ENCODE results near the gene RTN4. TPM values are rescaled to one million over a fixed set of nuclear protein-coding genes. Genes with fewer than 3 reads are reported as not detected.
A peak's percentile ranks its signal among the peaks of the same experiment; 100 is the strongest.

RTN4 gene, protein sequence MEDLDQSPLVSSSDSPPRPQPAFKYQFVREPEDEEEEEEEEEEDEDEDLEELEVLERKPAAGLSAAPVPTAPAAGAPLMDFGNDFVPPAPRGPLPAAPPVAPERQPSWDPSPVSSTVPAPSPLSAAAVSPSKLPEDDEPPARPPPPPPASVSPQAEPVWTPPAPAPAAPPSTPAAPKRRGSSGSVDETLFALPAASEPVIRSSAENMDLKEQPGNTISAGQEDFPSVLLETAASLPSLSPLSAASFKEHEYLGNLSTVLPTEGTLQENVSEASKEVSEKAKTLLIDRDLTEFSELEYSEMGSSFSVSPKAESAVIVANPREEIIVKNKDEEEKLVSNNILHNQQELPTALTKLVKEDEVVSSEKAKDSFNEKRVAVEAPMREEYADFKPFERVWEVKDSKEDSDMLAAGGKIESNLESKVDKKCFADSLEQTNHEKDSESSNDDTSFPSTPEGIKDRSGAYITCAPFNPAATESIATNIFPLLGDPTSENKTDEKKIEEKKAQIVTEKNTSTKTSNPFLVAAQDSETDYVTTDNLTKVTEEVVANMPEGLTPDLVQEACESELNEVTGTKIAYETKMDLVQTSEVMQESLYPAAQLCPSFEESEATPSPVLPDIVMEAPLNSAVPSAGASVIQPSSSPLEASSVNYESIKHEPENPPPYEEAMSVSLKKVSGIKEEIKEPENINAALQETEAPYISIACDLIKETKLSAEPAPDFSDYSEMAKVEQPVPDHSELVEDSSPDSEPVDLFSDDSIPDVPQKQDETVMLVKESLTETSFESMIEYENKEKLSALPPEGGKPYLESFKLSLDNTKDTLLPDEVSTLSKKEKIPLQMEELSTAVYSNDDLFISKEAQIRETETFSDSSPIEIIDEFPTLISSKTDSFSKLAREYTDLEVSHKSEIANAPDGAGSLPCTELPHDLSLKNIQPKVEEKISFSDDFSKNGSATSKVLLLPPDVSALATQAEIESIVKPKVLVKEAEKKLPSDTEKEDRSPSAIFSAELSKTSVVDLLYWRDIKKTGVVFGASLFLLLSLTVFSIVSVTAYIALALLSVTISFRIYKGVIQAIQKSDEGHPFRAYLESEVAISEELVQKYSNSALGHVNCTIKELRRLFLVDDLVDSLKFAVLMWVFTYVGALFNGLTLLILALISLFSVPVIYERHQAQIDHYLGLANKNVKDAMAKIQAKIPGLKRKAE
- total RNA-seq (2022) (231 and 236 TPM in 2 replicates), Bru-seq, nascent RNA (percentile 97 among the genes with signal in this experiment), BruChase-seq, experiment 1, labeled RNA remaining after a 2-hour chase (percentile 91 among the genes with signal in this experiment), BruChase-seq, experiment 2, labeled RNA remaining after a 6-hour chase (percentile 93 among the genes with signal in this experiment)
- long read RNA-seq, transcript RTN4-205 (7 exons, 1,898 nt), result minor isoform, 6 of 277 reads
- long read RNA-seq, transcript RTN4-201 (7 exons, 2,333 nt), result major isoform, 234 of 277 reads
- long read RNA-seq, transcript RTN4-204 (8 exons, 2,390 nt), result minor isoform, 9 of 277 reads
- long read RNA-seq, partial matches to known transcripts, result 6 of 277 reads
- long read RNA-seq, other reads (novel, unspliced or antisense), result 21 of 277 reads

DNA sequence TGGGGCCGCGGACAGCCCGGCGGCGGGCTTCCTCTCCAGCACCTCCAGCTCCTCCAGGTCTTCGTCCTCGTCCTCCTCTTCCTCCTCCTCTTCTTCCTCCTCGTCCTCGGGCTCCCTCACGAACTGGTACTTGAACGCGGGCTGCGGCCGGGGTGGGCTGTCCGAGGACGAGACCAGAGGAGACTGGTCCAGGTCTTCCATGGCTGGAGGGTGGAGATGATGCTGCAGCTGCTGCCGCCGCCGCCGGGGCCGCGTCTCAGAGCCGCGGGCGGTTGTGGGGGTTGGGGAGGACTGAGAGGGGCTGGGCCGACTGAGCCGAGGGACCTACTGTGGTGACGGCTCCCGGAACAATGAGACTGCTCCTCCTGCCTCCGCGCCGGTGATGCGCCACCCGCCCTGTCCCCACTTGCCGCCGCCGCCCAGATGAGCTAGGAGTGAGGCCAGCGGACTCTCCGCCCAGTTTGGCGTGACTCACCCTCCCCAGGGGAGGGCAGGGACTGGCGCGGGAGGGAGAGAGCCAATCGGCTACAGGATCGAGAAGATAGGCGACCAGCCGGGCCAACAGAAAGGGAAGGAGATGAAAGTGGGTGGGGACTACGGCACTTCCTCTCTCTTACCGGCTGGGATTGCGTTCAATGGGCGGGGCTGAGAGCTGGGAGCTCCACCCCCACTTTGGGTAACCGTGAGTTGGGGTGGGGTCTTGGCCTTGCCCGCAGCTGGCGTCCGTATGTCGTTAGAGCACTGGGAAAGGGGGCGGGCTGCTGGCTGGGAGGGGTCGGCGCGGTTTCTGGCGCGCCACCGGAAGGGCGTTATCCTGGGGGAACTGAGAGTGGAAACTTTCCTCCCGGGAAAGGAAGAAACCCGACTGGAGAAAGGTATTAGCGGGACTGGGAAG lies at the start of gene RTN4:
TSS of gene RTN4 (minus strand) at position 352 of the 895 bp plus-strand sequence. CDS start at position 201, 151 bp downstream.
- H3K36me3 ChIP-seq (ENCODE audit: control insufficient read depth, insufficient read depth, low read length), result no peaks in the 10 kb centered on the region
- H3K4me3 Mint-ChIP-seq (ENCODE audit: unreplicated experiment), result peak within 1 kb of the TSS; percentile 88
- peak within 1 kb of the TSS; percentile 89 for H3K27ac Mint-ChIP-seq (ENCODE audit: unreplicated experiment)
- DNase-seq, result peak; percentile 99 to 100
- no peaks in the 10 kb centered on the region for H3K27me3 ChIP-seq (replicated peaks; ENCODE audit: control insufficient read depth, insufficient read depth, low read length)
- H3K4me3 ChIP-seq (ENCODE audit: low read depth, low read length), result peak within 1 kb of the TSS; percentile 87
- no peaks in the 10 kb centered on the region for H3K9me3 ChIP-seq
- CTCF ChIA-PET, result interaction anchor here (0.6 to 2.0 kb wide), 18 partner anchors 12 to 547 kb away, joined by 3 to 16 read pairs (median 4); no protein-coding TSS in a partner anchor
- H3K27me3 Mint-ChIP-seq (ENCODE audit: insufficient read depth, unreplicated experiment), result no peaks in the 10 kb centered on the region
- H3K36me3 Mint-ChIP-seq (ENCODE audit: insufficient read depth, unreplicated experiment), result peaks cover 41% of the 10 kb centered on the region
- intact Hi-C loops (cut with micrococcal nuclease; ENCODE audit: unreplicated experiment), result loop anchor here (1.0 to 2.0 kb wide), 5 partner anchors 19 to 182 kb away; partner anchors contain the start of genes CLHC1 and RPS27A
- TF ChIP-seq, protein P1, sequence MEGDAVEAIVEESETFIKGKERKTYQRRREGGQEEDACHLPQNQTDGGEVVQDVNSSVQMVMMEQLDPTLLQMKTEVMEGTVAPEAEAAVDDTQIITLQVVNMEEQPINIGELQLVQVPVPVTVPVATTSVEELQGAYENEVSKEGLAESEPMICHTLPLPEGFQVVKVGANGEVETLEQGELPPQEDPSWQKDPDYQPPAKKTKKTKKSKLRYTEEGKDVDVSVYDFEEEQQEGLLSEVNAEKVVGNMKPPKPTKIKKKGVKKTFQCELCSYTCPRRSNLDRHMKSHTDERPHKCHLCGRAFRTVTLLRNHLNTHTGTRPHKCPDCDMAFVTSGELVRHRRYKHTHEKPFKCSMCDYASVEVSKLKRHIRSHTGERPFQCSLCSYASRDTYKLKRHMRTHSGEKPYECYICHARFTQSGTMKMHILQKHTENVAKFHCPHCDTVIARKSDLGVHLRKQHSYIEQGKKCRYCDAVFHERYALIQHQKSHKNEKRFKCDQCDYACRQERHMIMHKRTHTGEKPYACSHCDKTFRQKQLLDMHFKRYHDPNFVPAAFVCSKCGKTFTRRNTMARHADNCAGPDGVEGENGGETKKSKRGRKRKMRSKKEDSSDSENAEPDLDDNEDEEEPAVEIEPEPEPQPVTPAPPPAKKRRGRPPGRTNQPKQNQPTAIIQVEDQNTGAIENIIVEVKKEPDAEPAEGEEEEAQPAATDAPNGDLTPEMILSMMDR (IDR thresholded peaks at IDR 0.05; ENCODE audit: insufficient read depth in 1 of 2, low read depth in 1 of 2, low read length in 1 of 2, severe bottlenecking in 1 of 2, unreplicated experiment in 1 of 2), result no peak
- POLR2A ChIA-PET, result interaction anchor here (0.5 to 1.6 kb wide), 18 partner anchors 25 to 492 kb away, joined by 3 to 12 read pairs (median 4); partner anchors contain the start of genes CFAP36, CLHC1 and RPS27A
- H3K9me3 Mint-ChIP-seq (ENCODE audit: unreplicated experiment), result no peaks in the 10 kb centered on the region
- BruUV-seq (replicated peaks), result no TSS peak
- peaks cover 22% of the 10 kb centered on the region for H3K4me1 Mint-ChIP-seq (ENCODE audit: low read depth, unreplicated experiment)
- peaks cover 42% of the 10 kb centered on the region for H3K4me1 ChIP-seq

DNA sequence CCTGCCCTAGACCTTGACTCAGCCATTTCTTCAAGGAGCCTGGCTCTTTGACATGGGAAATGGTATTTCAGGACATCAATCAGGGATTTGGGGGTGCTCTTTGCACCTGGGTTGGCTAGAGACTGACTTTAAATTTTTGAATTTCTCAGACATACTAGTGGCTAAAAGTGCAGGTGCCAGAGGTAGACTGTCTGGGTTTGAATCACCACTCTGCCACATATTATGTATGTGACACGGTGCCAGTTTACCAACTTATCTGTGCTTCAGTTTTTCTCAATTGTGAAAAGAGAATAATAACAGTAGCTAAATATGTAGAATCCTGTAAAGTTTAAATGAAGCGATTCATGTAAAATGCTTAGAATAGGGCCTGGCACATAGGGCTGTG lies 49.2 kb upstream of the RTN4 start:
- no peak overlapping the region for H3K27ac Mint-ChIP-seq (ENCODE audit: unreplicated experiment)
- Histone ChIP-seq H3K4me3 (ENCODE audit: low read depth, low read length) (no peak overlapping the region), H3K9me3 (no peaks in the 10 kb centered on the region), H3K27me3 (replicated peaks; ENCODE audit: control insufficient read depth, insufficient read depth, low read length) (no peaks in the 10 kb centered on the region), H3K36me3 (ENCODE audit: control insufficient read depth, insufficient read depth, low read length) (no peaks in the 10 kb centered on the region), H3K4me1 (peaks cover 32% of the 10 kb centered on the region)
- intact Hi-C loops (cut with micrococcal nuclease; ENCODE audit: unreplicated experiment), result no loop called here
- DNase-seq, result no peak
- no peak overlapping the region for H3K4me3 Mint-ChIP-seq (ENCODE audit: unreplicated experiment)
- no peaks in the 10 kb centered on the region for H3K27me3 Mint-ChIP-seq (ENCODE audit: insufficient read depth, unreplicated experiment)
- H3K9me3 Mint-ChIP-seq (ENCODE audit: unreplicated experiment), result no peaks in the 10 kb centered on the region
- POLR2A ChIA-PET, result no interaction called here
- H3K4me1 Mint-ChIP-seq (ENCODE audit: low read depth, unreplicated experiment), result no peaks in the 10 kb centered on the region
- TF ChIP-seq, protein P1 (IDR thresholded peaks at IDR 0.05; ENCODE audit: insufficient read depth in 1 of 2, low read depth in 1 of 2, low read length in 1 of 2, severe bottlenecking in 1 of 2, unreplicated experiment in 1 of 2), result no peak
- no TSS peak for BruUV-seq (replicated peaks)
- no peaks in the 10 kb centered on the region for H3K36me3 Mint-ChIP-seq (ENCODE audit: insufficient read depth, unreplicated experiment)
- CTCF ChIA-PET, result no interaction called here
